HG03575 (cell line): ENCODE measurements around the gene DNAJC3.

Experiments used
- ATAC-seq: cut with Tn5 transposase; IDR thresholded peaks from one replicate; pipeline ENCODE4 v1.9.1; 2021; ENCODE audit not compliant: unreplicated experiment, insufficient number of reproducible peaks, low FRiP score; ENCODE audit errors: extremely low read depth

Gene DNAJC3

DNA sequence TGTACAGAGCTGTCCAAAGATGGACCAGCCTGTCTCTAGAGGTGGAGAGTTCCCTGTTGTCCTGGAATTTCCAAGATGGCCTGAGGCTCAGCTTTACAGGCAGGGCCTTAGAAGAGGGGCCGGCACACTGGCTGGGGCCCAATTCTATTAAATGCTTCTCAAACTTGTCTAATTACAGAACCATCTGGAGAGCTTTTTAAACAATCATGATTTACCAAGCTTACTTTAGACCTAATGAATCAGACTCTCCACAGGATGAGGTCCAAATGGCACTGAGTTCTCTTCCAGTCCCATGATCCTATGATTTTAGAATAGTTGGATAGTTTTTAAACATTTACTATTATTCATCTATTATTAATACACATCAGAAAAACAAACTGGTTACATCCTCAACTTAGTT lies 123.5 kb downstream of the DNAJC3 start:
- no peak for ATAC-seq

DNA sequence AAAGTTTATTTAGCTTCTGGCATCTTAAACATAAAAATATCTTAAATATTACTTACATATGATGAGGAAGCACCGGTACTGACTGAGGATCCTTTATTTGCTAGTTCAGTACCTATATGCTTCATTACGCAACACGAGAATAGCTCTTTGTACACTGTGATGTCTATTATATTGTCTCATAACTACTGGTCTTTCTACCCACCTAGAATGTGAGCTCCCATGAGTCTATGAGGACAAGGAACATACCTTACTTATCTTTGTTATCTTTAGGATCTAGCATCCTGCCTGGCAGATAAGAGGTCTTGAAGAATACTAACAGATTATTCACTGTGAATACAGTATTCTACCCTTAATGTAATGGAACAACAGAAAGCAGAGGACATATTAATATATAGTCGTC lies 124.9 kb downstream of the DNAJC3 start:
- no peak for ATAC-seq

DNA sequence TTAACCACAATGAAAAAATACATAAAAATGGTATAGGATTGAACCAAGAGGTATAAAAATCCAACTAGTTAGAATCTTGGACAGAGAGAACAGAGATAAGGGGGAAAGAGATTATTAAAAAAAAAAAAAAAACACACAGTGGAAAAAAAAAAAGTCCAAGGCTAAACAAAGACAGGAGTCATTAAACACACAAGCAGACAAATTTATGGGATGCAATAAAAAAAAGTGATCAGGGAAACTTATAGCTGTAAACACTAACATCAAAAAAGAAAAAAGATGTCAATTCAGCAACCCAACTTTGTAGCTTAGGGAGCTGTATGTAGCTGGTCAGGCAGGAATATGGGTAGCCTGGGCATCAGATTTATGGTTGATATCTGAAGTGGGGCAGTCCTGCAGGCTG lies 129.0 kb downstream of the DNAJC3 start:
- no peak for ATAC-seq

DNA sequence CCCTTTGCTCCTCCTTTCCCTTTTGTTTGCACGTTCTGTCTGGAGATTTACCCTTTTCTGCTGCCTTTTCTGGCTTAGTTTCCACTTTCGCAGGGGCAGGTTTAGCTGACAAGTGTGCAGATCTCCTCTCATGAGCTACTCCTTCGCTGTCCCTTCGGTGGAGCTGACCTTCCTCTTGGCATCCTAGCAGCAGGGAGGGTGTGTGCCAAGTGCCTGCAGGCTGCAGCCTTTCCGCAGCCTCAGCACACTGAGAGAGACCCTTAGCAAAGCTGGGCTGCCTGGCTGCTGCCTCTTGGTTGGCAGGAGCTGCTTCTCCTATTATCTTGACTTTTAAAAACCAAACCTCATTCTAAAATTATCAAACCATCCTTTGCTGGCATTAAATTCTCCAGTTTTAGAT lies 132.5 kb downstream of the DNAJC3 start:
- no peak for ATAC-seq

DNA sequence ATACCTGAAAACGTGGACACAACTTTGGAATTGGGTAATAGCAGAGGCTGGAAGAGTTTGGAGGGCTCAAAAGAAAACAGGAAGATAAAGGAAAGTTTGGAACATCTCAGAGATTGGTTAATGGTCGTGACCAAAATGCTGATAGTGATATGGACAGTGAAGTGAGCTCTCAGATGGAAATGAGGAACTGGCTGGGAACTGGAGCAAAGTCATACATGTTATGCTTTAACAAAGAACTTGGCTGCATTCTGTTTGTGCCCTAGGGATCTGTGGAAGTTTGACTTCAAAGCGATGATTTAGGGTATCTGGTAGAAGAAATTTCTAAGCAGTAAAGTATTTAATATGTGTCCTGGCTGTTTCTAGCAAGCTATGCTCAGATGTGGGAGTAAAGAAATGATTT lies 136.2 kb downstream of the DNAJC3 start:
- ATAC-seq = no peak

DNA sequence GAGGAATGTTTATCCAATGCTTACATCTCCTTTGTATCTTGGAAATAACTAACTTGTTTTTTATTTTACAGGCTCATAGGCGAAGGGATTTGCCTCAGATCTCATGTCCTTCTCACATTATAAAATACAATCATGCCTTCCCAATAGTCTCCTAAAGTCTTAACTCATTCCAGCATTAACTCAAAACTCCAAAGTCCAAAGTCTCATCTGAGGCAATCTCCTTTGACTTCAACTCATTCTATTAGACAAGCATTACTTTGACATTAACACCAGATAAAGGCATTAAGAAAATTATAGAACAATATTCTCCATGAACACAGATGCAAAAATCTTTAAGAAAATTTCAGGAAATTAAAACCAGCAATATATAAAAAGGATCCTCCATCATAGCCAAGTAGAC lies 137.6 kb downstream of the DNAJC3 start:
- ATAC-seq = no peak

DNA sequence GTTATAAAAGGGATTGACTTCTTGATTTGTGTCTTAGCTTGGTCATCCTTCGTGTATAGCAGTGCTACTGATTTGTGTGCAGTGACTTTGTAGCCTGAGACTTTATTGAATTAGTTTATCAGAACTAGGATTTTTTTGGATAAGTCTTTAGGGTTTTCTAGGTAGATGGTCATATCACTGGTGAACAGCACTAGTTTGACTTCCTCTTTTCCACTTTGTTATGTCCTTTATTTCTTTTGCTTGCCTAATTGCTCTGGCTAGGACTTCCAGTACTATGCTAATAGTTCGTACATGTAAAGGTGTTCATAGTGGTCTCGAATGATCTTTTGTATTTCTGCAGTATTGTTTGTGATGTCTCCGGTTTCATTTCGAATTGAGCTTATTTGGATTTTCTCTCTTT lies 145.4 kb downstream of the DNAJC3 start:
- no peak for ATAC-seq

DNA sequence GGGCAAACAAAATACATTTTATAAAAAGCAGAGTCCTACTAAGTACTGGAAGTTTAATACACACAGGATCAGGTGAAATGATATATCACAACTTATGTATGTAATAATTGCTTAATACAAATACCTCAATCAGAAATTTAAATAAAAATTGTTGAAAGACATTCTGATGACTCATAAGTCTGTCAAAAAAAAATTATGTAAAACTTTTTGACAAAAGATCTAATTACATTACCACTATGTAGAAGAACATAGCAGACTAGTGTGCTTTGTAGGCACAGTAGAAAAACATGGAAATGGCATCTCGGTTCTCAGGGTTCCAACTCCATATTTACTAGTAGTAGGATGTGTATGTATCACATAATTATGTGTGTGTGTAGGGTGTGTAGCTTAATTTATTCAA lies 156.2 kb downstream of the DNAJC3 start:
- ATAC-seq = no peak

DNA sequence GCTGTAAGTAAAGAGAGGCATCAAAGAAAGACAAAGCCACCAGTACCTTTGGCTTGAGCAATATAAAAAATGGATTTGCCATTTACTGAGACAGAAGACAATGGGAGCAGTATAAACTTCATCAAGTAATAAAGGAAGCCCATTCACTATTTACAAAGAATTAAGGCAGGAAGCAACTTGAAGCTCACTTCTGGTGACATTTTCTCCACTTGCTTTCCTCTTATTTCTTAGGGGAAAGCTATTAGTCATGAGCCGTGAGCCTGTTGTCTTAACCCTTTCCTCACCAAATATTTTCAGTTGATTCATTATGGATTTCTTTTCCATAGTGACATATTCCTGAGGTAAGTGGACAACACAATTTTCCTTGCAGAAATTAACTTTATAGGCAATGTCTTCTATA lies 156.8 kb downstream of the DNAJC3 start:
- ATAC-seq = no peak

DNA sequence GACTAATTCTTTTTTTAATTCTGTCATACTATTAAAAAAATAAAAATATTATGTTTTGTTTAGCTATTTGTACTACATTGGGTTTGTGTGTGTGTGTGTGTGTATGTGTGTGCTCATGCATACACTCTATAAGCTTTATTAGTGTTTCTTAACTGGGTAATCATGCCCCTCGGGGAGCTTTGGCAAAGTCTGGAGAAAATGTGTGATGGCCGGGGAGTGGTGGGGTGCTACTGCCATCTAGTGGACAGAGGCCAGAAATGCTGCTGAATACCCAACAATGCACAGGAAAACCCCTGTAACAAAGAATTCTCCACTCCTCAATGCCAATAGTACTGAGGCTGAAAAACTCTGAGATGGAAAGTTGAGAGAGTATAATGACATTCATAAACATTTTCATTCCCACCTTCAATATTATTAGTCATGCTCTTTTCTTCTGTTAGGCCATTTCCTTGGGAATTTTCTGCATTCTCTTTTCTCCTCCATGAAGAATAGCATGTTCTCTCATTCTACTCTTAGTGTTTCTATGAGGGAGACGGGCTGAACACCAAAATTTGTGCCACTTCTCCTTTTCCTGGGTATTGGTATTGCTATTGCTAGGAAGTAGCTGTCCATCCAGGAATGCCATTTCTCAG lies 157.3 kb downstream of the DNAJC3 start:
- peak; percentile 69 for ATAC-seq

DNA sequence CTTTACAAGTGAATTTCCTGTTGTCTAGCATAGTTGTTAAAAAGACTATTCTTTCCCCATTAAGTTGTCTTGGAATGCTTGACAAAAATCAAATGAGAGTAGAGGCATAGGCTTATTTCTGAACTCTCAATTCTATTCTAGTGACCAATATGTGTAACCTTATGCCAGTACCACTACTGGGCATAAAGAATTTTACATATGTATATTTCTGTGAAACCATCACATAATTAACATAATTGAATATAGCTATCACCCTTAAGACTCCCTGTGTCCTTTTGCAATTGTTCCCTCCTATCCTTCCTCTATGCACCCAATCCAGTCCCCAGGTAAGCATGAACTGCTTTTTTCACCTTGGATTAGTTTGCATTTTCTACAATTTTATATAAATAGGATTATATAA lies 165.0 kb downstream of the DNAJC3 start:
- ATAC-seq = no peak

DNA sequence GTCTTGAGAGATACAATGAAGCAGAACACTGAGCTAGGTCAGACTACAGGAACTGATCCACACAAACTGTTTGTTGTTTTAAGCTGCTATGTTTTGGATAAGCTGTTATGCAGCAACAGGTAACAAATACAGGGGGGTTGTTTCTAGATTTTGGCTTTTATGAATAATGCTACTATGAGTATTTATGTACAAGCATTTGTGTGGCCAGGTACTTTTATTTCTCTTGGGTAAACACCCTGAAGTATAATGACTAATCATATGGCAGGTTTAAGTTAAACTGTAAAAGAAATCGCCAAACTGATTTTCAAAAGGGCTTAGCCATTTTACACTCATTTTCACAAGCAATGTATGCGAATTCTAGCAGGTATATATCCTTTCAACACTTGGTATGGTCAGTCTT lies 166.0 kb downstream of the DNAJC3 start:
- ATAC-seq = no peak
